ENCODE measurements around the gene MMP10.
A peak's percentile ranks its signal among the peaks of the same experiment; 100 is the strongest.
"Not testable (repeated sequence)": the region's sequence is repeated elsewhere in the genome, so short reads cannot be mapped to it uniquely, and the experiment has no call there.

MMP10 gene

GRCh38 chr11:102734650-102735049, 45.8 kb downstream of the MMP10 start:
- H2AFZ ChIP-seq (ENCODE audit: low read depth, low read length): no peak overlapping the region
- H3K9me3 ChIP-seq (ENCODE audit: insufficient read depth, low read length): no peaks in the 10 kb centered on the region
- no peaks in the 10 kb centered on the region for H3K79me2 ChIP-seq (ENCODE audit: low read length)
- H3K4me1 ChIP-seq (ENCODE audit: low read length): no peaks in the 10 kb centered on the region
- H3K27me3 ChIP-seq (ENCODE audit: low read depth, low read length): peaks cover 9% of the 10 kb centered on the region; the same call in 1 of the 2 replicates
- no peak for TF ChIP-seq CTCF (IDR thresholded peaks at IDR 0.05; ENCODE audit: low read depth, low read length)
- no peak for TF ChIP-seq EZH2phosphoT487 (IDR thresholded peaks at IDR 0.05; ENCODE audit: low read depth)
- no peak overlapping the region for H3K9ac ChIP-seq (ENCODE audit: low read length)
- no peak overlapping the region for H3K4me2 ChIP-seq (ENCODE audit: low read length)
- H4K20me1 ChIP-seq (ENCODE audit: insufficient read depth, low read length): no peaks in the 10 kb centered on the region
- no peaks in the 10 kb centered on the region for H3K36me3 ChIP-seq (replicated peaks; ENCODE audit: low read depth, low read length)
- H3K27ac ChIP-seq (ENCODE audit: low read length): no peak overlapping the region
- no peak overlapping the region for H3K4me3 ChIP-seq (ENCODE audit: low read length)

GRCh38 chr11:102733232-102733875, 47.1 kb downstream of the MMP10 start:
- Histone ChIP-seq H3K27me3 (ENCODE audit: low read depth, low read length) (peaks cover 9% of the 10 kb centered on the region; the same call in 1 of the 2 replicates), H3K9me3 (ENCODE audit: insufficient read depth, low read length) (no peaks in the 10 kb centered on the region), H3K27ac (ENCODE audit: low read length) (no peak overlapping the region), H3K79me2 (ENCODE audit: low read length) (no peaks in the 10 kb centered on the region), H4K20me1 (ENCODE audit: insufficient read depth, low read length) (no peaks in the 10 kb centered on the region), H3K36me3 (replicated peaks; ENCODE audit: low read depth, low read length) (no peaks in the 10 kb centered on the region), H2AFZ (ENCODE audit: low read depth, low read length) (no peak overlapping the region), H3K4me2 (ENCODE audit: low read length) (peak overlapping the region; percentile 17; the same call in 1 of the 2 replicates), H3K4me3 (ENCODE audit: low read length) (peak overlapping the region; percentile 36; the same call in 1 of the 2 replicates), H3K9ac (ENCODE audit: low read length) (no peak overlapping the region), H3K4me1 (ENCODE audit: low read length) (no peaks in the 10 kb centered on the region)
- TF ChIP-seq EZH2phosphoT487 (IDR thresholded peaks at IDR 0.05; ENCODE audit: low read depth) (no peak), CTCF (IDR thresholded peaks at IDR 0.05; ENCODE audit: low read depth, low read length) (peak; percentile 77)

- H3K36me3 ChIP-seq (replicated peaks; ENCODE audit: low read depth, low read length); H3K9ac ChIP-seq (ENCODE audit: low read length); H3K4me1 ChIP-seq (ENCODE audit: low read length); H3K4me3 ChIP-seq (ENCODE audit: low read length); H2AFZ ChIP-seq (ENCODE audit: low read depth, low read length); H3K79me2 ChIP-seq (ENCODE audit: low read length); H3K27ac ChIP-seq (ENCODE audit: low read length); H3K4me2 ChIP-seq (ENCODE audit: low read length); H3K9me3 ChIP-seq (ENCODE audit: insufficient read depth, low read length); H4K20me1 ChIP-seq (ENCODE audit: insufficient read depth, low read length); H3K27me3 ChIP-seq (ENCODE audit: low read depth, low read length): not testable (repeated sequence)
Observed at GRCh38 chr11:102730944-102731343, 49.5 kb downstream of the MMP10 start.

GRCh38 chr11:102729849-102730815, 50.3 kb downstream of the MMP10 start:
- no peak overlapping the region for H2AFZ ChIP-seq (ENCODE audit: low read depth, low read length)
- no peaks in the 10 kb centered on the region for H3K9me3 ChIP-seq (ENCODE audit: insufficient read depth, low read length)
- H3K79me2 ChIP-seq (ENCODE audit: low read length): no peaks in the 10 kb centered on the region
- no peak overlapping the region for H3K4me3 ChIP-seq (ENCODE audit: low read length)
- no peak overlapping the region for H3K4me2 ChIP-seq (ENCODE audit: low read length)
- no peaks in the 10 kb centered on the region for H4K20me1 ChIP-seq (ENCODE audit: insufficient read depth, low read length)
- peaks cover 6% of the 10 kb centered on the region; the same call in 1 of the 2 replicates for H3K27me3 ChIP-seq (ENCODE audit: low read depth, low read length)
- H3K27ac ChIP-seq (ENCODE audit: low read length): no peak overlapping the region
- TF ChIP-seq CTCF (IDR thresholded peaks at IDR 0.05; ENCODE audit: low read depth, low read length) (no peak), EZH2phosphoT487 (IDR thresholded peaks at IDR 0.05; ENCODE audit: low read depth) (no peak)
- no peaks in the 10 kb centered on the region for H3K36me3 ChIP-seq (replicated peaks; ENCODE audit: low read depth, low read length)
- H3K9ac ChIP-seq (ENCODE audit: low read length): no peak overlapping the region
- H3K4me1 ChIP-seq (ENCODE audit: low read length): no peaks in the 10 kb centered on the region

Measured in OCI-LY3 (cell line).